K562 (cell line): Measurements from ENCODE around the gene COL4A6. TPM values are rescaled to one million over a fixed set of nuclear protein-coding genes. Genes with fewer than 3 reads are reported as not detected.

Experiments
- ATAC-seq: fragments of 200-7000 bp; cut with Tn5 transposase; 3 replicates; pipeline ENCODE4 v1.9.1; 2020; ENCODE audit warnings: moderate library complexity
- BruUV-seq: library from RNA; stranded (reverse); fragments of 400-500 nt; replicated peaks from 2 replicates; lab custom pipeline; 2021; lab: Mats Ljungman, UMichigan
- CTCF ChIA-PET: fragments of 300-600 bp; formaldehyde crosslinking; extraction: SDS; loops from one replicate; lab custom pipeline; 2021; ENCODE audit warnings: low intra/inter-chr PET ratio; lab: Yijun Ruan, JAX
- POLR2A ChIA-PET: fragments of 300-600, 350-650 bp; sonication (Branson Sonifier 250); formaldehyde crosslinking; extraction: SDS; loops from one replicate; lab custom pipeline; 2021; ENCODE audit warnings: antibody characterized with exemption, inconsistent platforms; lab: Yijun Ruan, JAX
- DNase-seq, 4 experiments: peaks; one replicate each; pipeline versions ENCODE4 v3.0.0 to v3.0.0-alpha.2; 2011 to 2018; ENCODE audit warnings: low spot score in 3 of 4, mixed read lengths in 3 of 4; ENCODE audit errors: extremely low read depth in 1 of 4
- FAIRE-seq: peaks from 2 replicates; lab custom pipeline; 2011; peaks lifted over from hg19 to GRCh38; lab: Jason Lieb, UNC
- H2AFZ ChIP-seq: 2 replicates; pipeline ENCODE4 v1.6.0; 2011; ENCODE audit warnings: low read depth, low read length, control low read depth, inconsistent platforms
- H3K27ac ChIP-seq: fragments of 200-600 bp; 3 replicates; pipeline ENCODE4 v1.8.0; 2011; ENCODE audit warnings: low read depth, mild to moderate bottlenecking, control low read depth, inconsistent platforms, low read length, moderate library complexity, mixed read lengths; ENCODE audit errors: extremely low read depth
- H3K27me3 ChIP-seq, 2 experiments: fragments of 300-600 bp in 1 of 2; 2 replicates in 1 of 2; 3 replicates in 1 of 2; pipeline versions ENCODE4 v1.6.0 to v1.8.0; 2011; ENCODE audit warnings: inconsistent platforms in 2 of 2, low read length in 2 of 2, mild to moderate bottlenecking in 1 of 2, mixed read lengths in 1 of 2, moderate library complexity in 1 of 2; ENCODE audit not compliant: control insufficient read depth in 2 of 2, insufficient read depth in 2 of 2
- H3K36me3 ChIP-seq: fragments of 300-600 bp; 3 replicates; pipeline ENCODE4 v1.8.0; 2011; ENCODE audit warnings: mild to moderate bottlenecking, low read length, inconsistent platforms; ENCODE audit not compliant: control insufficient read depth, insufficient read depth
- H3K4me1 ChIP-seq, 2 experiments: fragments of 200-600 bp in 1 of 2; replicated peaks in 1 of 2; 2 replicates in 1 of 2; 3 replicates in 1 of 2; pipeline versions ENCODE4 v1.5.1 to v1.8.0; 2011; ENCODE audit warnings: inconsistent platforms in 2 of 2, low read length in 2 of 2, mild to moderate bottlenecking in 1 of 2, mixed read lengths in 1 of 2, moderate library complexity in 1 of 2; ENCODE audit not compliant: control insufficient read depth in 2 of 2, insufficient read depth in 2 of 2
- H3K4me2 ChIP-seq: 2 replicates; pipeline ENCODE4 v1.6.1; 2011; ENCODE audit warnings: low read length, control low read depth, inconsistent platforms, mixed read lengths; ENCODE audit not compliant: insufficient read depth
- H3K4me3 ChIP-seq: fragments of 200-600 bp; sonication (generic), shearing (Covaris generic); 2 replicates; pipeline ENCODE4 v1.5.1; 2016; ENCODE audit warnings: control low read depth, inconsistent platforms
- H3K79me2 ChIP-seq: fragments of 200-600 bp; 3 replicates; pipeline ENCODE4 v1.8.0; 2011; ENCODE audit warnings: low read length, inconsistent platforms; ENCODE audit not compliant: control insufficient read depth, insufficient read depth
- H3K9ac ChIP-seq, 2 experiments: 2 replicates each; pipeline versions ENCODE4 v1.6.0 to v1.6.1; 2011; ENCODE audit warnings: low read depth in 2 of 2, low read length in 2 of 2, control low read depth in 1 of 2, inconsistent platforms in 1 of 2, mild to moderate bottlenecking in 1 of 2, mixed read lengths in 1 of 2; ENCODE audit not compliant: insufficient read depth in 1 of 2
- H3K9me1 ChIP-seq: one replicate; pipeline ENCODE4 v1.6.0; 2011; ENCODE audit warnings: inconsistent platforms, mild to moderate bottlenecking, low read length, moderate library complexity; ENCODE audit not compliant: control insufficient read depth, insufficient read depth
- H3K9me3 ChIP-seq: replicated peaks from 2 replicates; pipeline ENCODE4 v1.5.1; 2011; ENCODE audit warnings: low read depth, low read length, inconsistent platforms; ENCODE audit not compliant: control insufficient read depth, insufficient read depth
- H4K20me1 ChIP-seq: replicated peaks from 2 replicates; pipeline ENCODE4 v1.6.1; 2011; ENCODE audit warnings: low read length, inconsistent platforms, mixed read lengths; ENCODE audit not compliant: control insufficient read depth, insufficient read depth
- ARID1B ChIP-seq: fragments of 450-650 bp; IDR thresholded peaks from 2 replicates; pipeline ENCODE4 v1.6.1; 2016; ENCODE audit warnings: antibody characterized with exemption, mild to moderate bottlenecking, inconsistent platforms
- DACH1 ChIP-seq: fragments of 450-650 bp; IDR thresholded peaks from 2 replicates; pipeline ENCODE4 v1.6.1; 2018; ENCODE audit not compliant: partially characterized antibody
- EP300 ChIP-seq: IDR thresholded peaks from 2 replicates; pipeline ENCODE4 v1.6.1; 2012; ENCODE audit warnings: low read length, improper control_type of control experiment
- FOXJ2 ChIP-seq: fragments of 200-800 bp; sonication (Bioruptor generic); IDR thresholded peaks from 2 replicates; pipeline ENCODE4 v1.6.1; 2016; ENCODE audit warnings: missing genetic modification characterization, missing compliant biosample characterization
- GMEB1 ChIP-seq: fragments of 250-450 bp; sonication (Bioruptor Pico); IDR thresholded peaks from 2 replicates; pipeline ENCODE4 v1.4.0; 2020; ENCODE audit warnings: mild to moderate bottlenecking
- HDAC8 ChIP-seq: fragments of 450-650 bp; IDR thresholded peaks from 2 replicates; pipeline ENCODE4 v1.6.1; 2016; ENCODE audit warnings: mild to moderate bottlenecking, missing genetic modification characterization, moderate library complexity, missing compliant biosample characterization
- HDGF ChIP-seq: fragments of 450-650 bp; IDR thresholded peaks from 2 replicates; pipeline ENCODE4 v1.6.1; 2016
- HLTF ChIP-seq: fragments of 450-650 bp; IDR thresholded peaks from 2 replicates; pipeline ENCODE4 v1.6.1; 2016
- HOXB6 ChIP-seq: fragments of 250-450 bp; sonication (Bioruptor Pico); IDR thresholded peaks from 2 replicates; pipeline ENCODE4 v1.5.1; 2022; ENCODE audit warnings: mild to moderate bottlenecking, borderline replicate concordance
- MAZ ChIP-seq, 2 experiments: fragments of 450-650 bp in 1 of 2; sonication (generic) in 1 of 2; formaldehyde crosslinking; IDR thresholded peaks in 1 of 2; conservative IDR thresholded peaks in 1 of 2; 2 replicates each; pipeline versions ENCODE4 v1.4.0 to v1.5.0; 2020; ENCODE audit warnings: mild to moderate bottlenecking in 1 of 2, missing genetic modification reagents in 1 of 2
- MYBL2 ChIP-seq, 2 experiments: fragments of 450-650 bp in 1 of 2; sonication (generic) in 1 of 2; formaldehyde crosslinking in 1 of 2; IDR thresholded peaks; 2 replicates each; pipeline versions ENCODE4 v1.6.1 to v1.8.1; 2017 to 2022; ENCODE audit warnings: borderline replicate concordance in 1 of 2, inconsistent platforms in 1 of 2, low read depth in 1 of 2, mild to moderate bottlenecking in 1 of 2, missing genetic modification reagents in 1 of 2, moderate library complexity in 1 of 2
- NR1H2 ChIP-seq: sonication (generic); formaldehyde crosslinking; IDR thresholded peaks from 2 replicates; pipeline ENCODE4 v1.4.0; 2020; ENCODE audit warnings: mild to moderate bottlenecking, missing genetic modification reagents
- PATZ1 ChIP-seq: fragments of 250-450 bp; sonication (Bioruptor Pico); IDR thresholded peaks from 2 replicates; pipeline ENCODE4 v1.5.0; 2020; ENCODE audit warnings: mild to moderate bottlenecking, borderline replicate concordance
- PHTF2 ChIP-seq: fragments of 250-450 bp; sonication (Bioruptor Pico); IDR thresholded peaks from 2 replicates; pipeline ENCODE4 v1.5.0; 2021; ENCODE audit warnings: mild to moderate bottlenecking
- SFPQ ChIP-seq: fragments of 200-400 bp; formaldehyde crosslinking; IDR thresholded peaks from 2 replicates; pipeline ENCODE4 v1.6.1; 2017; ENCODE audit warnings: mild to moderate bottlenecking, low read depth, low read length, moderate library complexity
- TAL1 ChIP-seq: fragments of 450-650 bp; IDR thresholded peaks from 2 replicates; pipeline ENCODE4 v1.6.1; 2016; ENCODE audit warnings: mild to moderate bottlenecking
- ZNF253 ChIP-seq: fragments of 250-450 bp; sonication (Bioruptor Pico); conservative IDR thresholded peaks from 2 replicates; pipeline ENCODE4 v1.6.1; 2021; ENCODE audit warnings: mild to moderate bottlenecking
- ZNF324 ChIP-seq: fragments of 250-450 bp; sonication (Bioruptor Pico); IDR thresholded peaks from 2 replicates; pipeline ENCODE4 v1.4.0; 2020; ENCODE audit warnings: mild to moderate bottlenecking
- ZSCAN32 ChIP-seq: fragments of 450-650 bp; formaldehyde crosslinking; IDR thresholded peaks from 2 replicates; pipeline ENCODE4 v1.4.0; 2020; ENCODE audit warnings: mild to moderate bottlenecking, moderate library complexity
- WGBS: fragments of 100-300 bp; shearing (Covaris generic); methylation state at CpG from one replicate; pipeline ENCODE4 v1.1.6; 2016; ENCODE audit warnings: low coverage, mixed read lengths; ENCODE audit not compliant: insufficient coverage; ENCODE audit errors: missing lambda C conversion rate; 5-methylcytosine and 5-hydroxymethylcytosine counted together
- in situ Hi-C: fragments of 300-500 bp; cut with MboI; formaldehyde crosslinking; loops from 4 replicates; pipeline ENCODE4 v1.15.0; 2018; ENCODE audit warnings: inconsistent platforms, mixed read lengths
- intact Hi-C: fragments of 100-400 bp; cut with micrococcal nuclease; formaldehyde crosslinking; loops from 2 replicates; pipeline ENCODE4 v1.14.2; 2022
- polyA plus RNA-seq, 8 experiments: library from polyadenylated mRNA; depleted of rRNA in 4 of 8; stranded (reverse) in 5 of 8; unstranded in 3 of 8; fragments of >200 nt; fragmentation: Nextera tagmentation in 2 of 8; fragmentation: Illumina TruSeq in 1 of 8; extraction: Ambion mirVana in 2 of 8; extraction: Trizol in 1 of 8; gene quantifications; 2 replicates each; pipeline versions ENCODE4 v1.2.1 to v1.2.3, GENCODE V29; 2011 to 2014; ENCODE audit warnings: inconsistent platforms in 1 of 8, missing spikeins in 1 of 8
- total RNA-seq, 7 experiments: library from RNA; depleted of rRNA in 6 of 7; stranded (reverse); fragments of >200 nt in 6 of 7; fragmentation: Illumina TruSeq in 2 of 7; extraction: Trizol in 2 of 7; gene quantifications; 2 replicates each; pipeline versions ENCODE4 v1.2.1 to v1.2.3, GENCODE V29; 2011 to 2021; ENCODE audit warnings: low replicate concordance in 1 of 7

COL4A6 gene
- total and polyA plus RNA-seq, 9 of the 15 experiments (the other 6 are each of a cell fraction or from before 2014, with no cell fraction given) = 0.02 to 0.05 TPM; not detected in 7

- Histone ChIP-seq H3K4me2 (peak within 1 kb of the TSS; percentile 65), H3K9ac (peak within 1 kb of the TSS; percentile 58 to 90), H3K27me3 (peaks cover 0 to 9% of the 10 kb centered on the region in 2 experiments; a peak in 2 of 5 replicates), H2AFZ (peak within 1 kb of the TSS; percentile 93), H3K9me1 (no peaks in the 10 kb centered on the region), H3K36me3 (no peaks in the 10 kb centered on the region), H3K9me3 (no peaks in the 10 kb centered on the region), H3K27ac (peak within 1 kb of the TSS; percentile 8; the same call in 2 of the 3 replicates), H4K20me1 (no peaks in the 10 kb centered on the region), H3K4me3 (peak within 1 kb of the TSS; percentile 52), H3K79me2 (no peaks in the 10 kb centered on the region), H3K4me1 (peaks cover 0 to 3% of the 10 kb centered on the region in 2 experiments; a peak in 3 of 5 replicates)
- POLR2A ChIA-PET = no interaction called here
- CTCF ChIA-PET = no interaction called here
- in situ Hi-C loops = no loop called here
- intact Hi-C loops = no loop called here
- WGBS = 3% methylated on average over 11 of the region's 13 CpGs
- DNase-seq = peak; percentile 62 to 77 (median 68)
- peak; percentile 92 for ATAC-seq
- FAIRE-seq = no peak
- BruUV-seq = no TSS peak
- TF ChIP-seq EP300 (no peak), PATZ1 (CRISPR knock-in tag) (no peak), FOXJ2 (tag) (no peak), PHTF2 (CRISPR knock-in tag) (no peak), HOXB6 (no peak), ZSCAN32 (CRISPR knock-in tag) (no peak), MYBL2 (IDR thresholded peaks at IDR 0.05; ENCODE audit: low read depth) (no peak), MYBL2 (CRISPR knock-in tag; IDR thresholded peaks at IDR 0.05; ENCODE audit: borderline replicate concordance) (no peak), SFPQ (no peak), HDAC8 (tag) (no peak), DACH1 (peak; percentile 56), TAL1 (no peak), ARID1B (no peak), ZNF253 (CRISPR knock-in tag) (no peak), NR1H2 (CRISPR knock-in tag) (no peak), HLTF (no peak), GMEB1 (CRISPR knock-in tag) (no peak), HDGF (no peak), ZNF324 (no peak), MAZ (CRISPR knock-in tag; conservative IDR thresholded peaks at IDR 0.05 in 1 of 2, IDR thresholded peaks at IDR 0.05 in 1 of 2) (peak in 1 of 2 experiments; percentile 47; a peak in 1 of 4 replicates)
Measured at GRCh38 chrX:108439426-108439942, 1.3 kb upstream of the COL4A6 start, which contains the start of gene COL4A5. TSS of gene COL4A5 (plus strand) at chrX:108439838. CDS start at chrX:108440126, 288 bp downstream.
